GM21529 (cell line): ENCODE results near the gene ST8SIA5.

Source experiments
- ATAC-seq: cut with Tn5 transposase; IDR thresholded peaks from one replicate; pipeline ENCODE4 v1.9.1; 2021; ENCODE audit not compliant: unreplicated experiment

Gene ST8SIA5

GRCh38 chr18:46676182-46676835 is 80.5 kb downstream of the ST8SIA5 start:
- ATAC-seq = no peak

- ATAC-seq = no peak
Measured at GRCh38 chr18:46675112-46675511, 81.7 kb downstream of the ST8SIA5 start.

GRCh38 chr18:46672062-46672970 is 84.5 kb downstream of the ST8SIA5 start:
- ATAC-seq = no peak

GRCh38 chr18:46668694-46669093 is 88.2 kb downstream of the ST8SIA5 start:
- ATAC-seq = no peak

GRCh38 chr18:46668135-46668534 is 88.7 kb downstream of the ST8SIA5 start:
- ATAC-seq = no peak

GRCh38 chr18:46663539-46663938 is 93.3 kb downstream of the ST8SIA5 start:
- no peak for ATAC-seq

GRCh38 chr18:46660957-46661749 is 95.7 kb downstream of the ST8SIA5 start:
- no peak for ATAC-seq

GRCh38 chr18:46659484-46659883 is 97.4 kb downstream of the ST8SIA5 start:
- ATAC-seq = no peak

- no peak for ATAC-seq
Measured at GRCh38 chr18:46657115-46657955, 99.5 kb downstream of the ST8SIA5 start, which contains the start of gene LOXHD1. Gene LOXHD1 (minus strand): TSS chr18:46657220. CDS start chr18:46657033, 187 bp downstream.

- ATAC-seq = no peak
Measured at GRCh38 chr18:46656326-46657114, 100.3 kb downstream of the ST8SIA5 start.

- no peak for ATAC-seq
Measured at GRCh38 chr18:46652372-46652771, 104.5 kb downstream of the ST8SIA5 start.

- no peak for ATAC-seq
Measured at GRCh38 chr18:46650681-46651080, 106.2 kb downstream of the ST8SIA5 start.

GRCh38 chr18:46649071-46649862 is 107.6 kb downstream of the ST8SIA5 start:
- no peak for ATAC-seq

- no peak for ATAC-seq
Measured at GRCh38 chr18:46646468-46646867, 110.4 kb downstream of the ST8SIA5 start.

- no peak for ATAC-seq
Measured at GRCh38 chr18:46642561-46642960, 114.3 kb downstream of the ST8SIA5 start.

GRCh38 chr18:46641917-46642316 is 114.9 kb downstream of the ST8SIA5 start:
- no peak for ATAC-seq

GRCh38 chr18:46639386-46639785 is 117.5 kb downstream of the ST8SIA5 start:
- ATAC-seq = no peak

- ATAC-seq = no peak
Measured at GRCh38 chr18:46636040-46636630, 120.7 kb downstream of the ST8SIA5 start.
